ENCODE data around the gene SYT3.
"Not testable (repeated sequence)": the region's sequence is repeated elsewhere in the genome, so short reads cannot be mapped to it uniquely, and the experiment has no call there.

DNA sequence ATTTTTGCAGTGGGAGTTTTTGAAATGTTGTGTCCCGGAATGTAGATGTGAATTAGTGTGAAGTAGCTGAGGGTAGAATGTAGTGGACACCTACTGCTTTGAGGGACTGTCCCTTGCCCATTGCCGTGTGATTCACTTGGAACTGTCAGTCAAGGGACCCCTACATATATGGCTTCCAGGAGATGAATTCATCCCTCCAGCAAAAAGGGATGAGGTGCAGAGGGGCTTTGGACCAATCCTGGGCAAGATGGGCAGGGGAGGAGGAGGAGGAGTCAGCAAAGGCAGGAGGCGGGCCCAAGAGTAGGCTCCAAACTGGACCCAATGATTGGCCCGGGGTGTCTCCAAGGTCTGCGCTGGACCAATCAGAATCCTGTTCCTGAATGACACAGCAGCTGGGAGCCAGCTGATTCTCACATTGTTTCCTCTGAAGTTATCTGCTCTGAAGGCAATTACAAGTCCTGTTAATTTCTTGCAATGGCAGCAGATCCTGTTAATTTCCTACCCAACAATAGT lies 19.2 kb downstream of the SYT3 start:
- TF ChIP-seq, protein P1, sequence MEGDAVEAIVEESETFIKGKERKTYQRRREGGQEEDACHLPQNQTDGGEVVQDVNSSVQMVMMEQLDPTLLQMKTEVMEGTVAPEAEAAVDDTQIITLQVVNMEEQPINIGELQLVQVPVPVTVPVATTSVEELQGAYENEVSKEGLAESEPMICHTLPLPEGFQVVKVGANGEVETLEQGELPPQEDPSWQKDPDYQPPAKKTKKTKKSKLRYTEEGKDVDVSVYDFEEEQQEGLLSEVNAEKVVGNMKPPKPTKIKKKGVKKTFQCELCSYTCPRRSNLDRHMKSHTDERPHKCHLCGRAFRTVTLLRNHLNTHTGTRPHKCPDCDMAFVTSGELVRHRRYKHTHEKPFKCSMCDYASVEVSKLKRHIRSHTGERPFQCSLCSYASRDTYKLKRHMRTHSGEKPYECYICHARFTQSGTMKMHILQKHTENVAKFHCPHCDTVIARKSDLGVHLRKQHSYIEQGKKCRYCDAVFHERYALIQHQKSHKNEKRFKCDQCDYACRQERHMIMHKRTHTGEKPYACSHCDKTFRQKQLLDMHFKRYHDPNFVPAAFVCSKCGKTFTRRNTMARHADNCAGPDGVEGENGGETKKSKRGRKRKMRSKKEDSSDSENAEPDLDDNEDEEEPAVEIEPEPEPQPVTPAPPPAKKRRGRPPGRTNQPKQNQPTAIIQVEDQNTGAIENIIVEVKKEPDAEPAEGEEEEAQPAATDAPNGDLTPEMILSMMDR (conservative IDR thresholded peaks at IDR 0.05): not testable (repeated sequence)
- TF ChIP-seq ZFX (IDR thresholded peaks at IDR 0.05): not testable (repeated sequence)

All from C4-2B (cell line).